Measurements from ENCODE around the gene NAALAD2.
"Not testable (repeated sequence)": the region's sequence is repeated elsewhere in the genome, so short reads cannot be mapped to it uniquely, and the experiment has no call there.

DNA sequence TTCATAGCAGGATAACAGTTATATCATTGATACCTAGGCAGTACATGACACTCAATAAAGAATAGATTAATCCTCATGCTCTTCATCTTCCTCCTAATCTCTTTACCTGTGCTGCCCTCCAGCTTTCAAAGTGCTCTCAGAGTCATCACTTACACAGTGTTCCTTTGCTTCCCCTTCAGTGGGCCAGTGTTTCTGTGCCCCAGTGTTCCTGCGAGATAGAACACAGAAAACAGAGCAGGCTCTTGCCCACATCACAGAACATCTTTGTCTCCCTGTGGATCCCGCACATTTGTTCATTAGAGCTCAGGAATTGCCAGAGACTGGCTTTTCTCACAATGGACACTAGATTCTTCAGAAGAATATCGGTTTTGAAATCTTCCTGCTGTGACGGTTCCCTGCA is 36.2 kb upstream of the NAALAD2 start:
- not testable (repeated sequence) for TF ChIP-seq FOSL1 (IDR thresholded peaks at IDR 0.05; ENCODE audit: insufficient read depth, low read depth, low read length); BRCA1 (IDR thresholded peaks at IDR 0.05; ENCODE audit: low read depth, low read length); JUND (IDR thresholded peaks at IDR 0.05; ENCODE audit: low read length); EZH2 (IDR thresholded peaks at IDR 0.05; ENCODE audit: low read depth, low read length, severe bottlenecking); MAFK (IDR thresholded peaks at IDR 0.05; ENCODE audit: low read depth, low read length); RAD21 (IDR thresholded peaks at IDR 0.05 in 1 of 2, conservative IDR thresholded peaks at IDR 0.05 in 1 of 2; ENCODE audit: low read depth in 2 of 2, low read length in 2 of 2); POLR2A (IDR thresholded peaks at IDR 0.05; ENCODE audit: control extremely low read depth in 1 of 2, low read depth in 2 of 2, low read length in 2 of 2); HDAC2 (IDR thresholded peaks at IDR 0.05; ENCODE audit: borderline replicate concordance in 1 of 2, low read depth in 2 of 2, low read length in 2 of 2); RFX5 (IDR thresholded peaks at IDR 0.05; ENCODE audit: borderline replicate concordance, low read depth, low read length); SRF (IDR thresholded peaks at IDR 0.05; ENCODE audit: low read depth, low read length)
- TF ChIP-seq, protein P1, sequence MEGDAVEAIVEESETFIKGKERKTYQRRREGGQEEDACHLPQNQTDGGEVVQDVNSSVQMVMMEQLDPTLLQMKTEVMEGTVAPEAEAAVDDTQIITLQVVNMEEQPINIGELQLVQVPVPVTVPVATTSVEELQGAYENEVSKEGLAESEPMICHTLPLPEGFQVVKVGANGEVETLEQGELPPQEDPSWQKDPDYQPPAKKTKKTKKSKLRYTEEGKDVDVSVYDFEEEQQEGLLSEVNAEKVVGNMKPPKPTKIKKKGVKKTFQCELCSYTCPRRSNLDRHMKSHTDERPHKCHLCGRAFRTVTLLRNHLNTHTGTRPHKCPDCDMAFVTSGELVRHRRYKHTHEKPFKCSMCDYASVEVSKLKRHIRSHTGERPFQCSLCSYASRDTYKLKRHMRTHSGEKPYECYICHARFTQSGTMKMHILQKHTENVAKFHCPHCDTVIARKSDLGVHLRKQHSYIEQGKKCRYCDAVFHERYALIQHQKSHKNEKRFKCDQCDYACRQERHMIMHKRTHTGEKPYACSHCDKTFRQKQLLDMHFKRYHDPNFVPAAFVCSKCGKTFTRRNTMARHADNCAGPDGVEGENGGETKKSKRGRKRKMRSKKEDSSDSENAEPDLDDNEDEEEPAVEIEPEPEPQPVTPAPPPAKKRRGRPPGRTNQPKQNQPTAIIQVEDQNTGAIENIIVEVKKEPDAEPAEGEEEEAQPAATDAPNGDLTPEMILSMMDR (IDR thresholded peaks at IDR 0.05; ENCODE audit: control extremely low read depth in 1 of 3, insufficient read depth in 1 of 3, low read depth in 1 of 3, low read length in 3 of 3) = not testable (repeated sequence)
